ENCODE results near the gene TANC1.

TANC1 gene

GRCh38 chr2:159053161-159054031 is 85.0 kb downstream of the TANC1 start:
- in situ Hi-C loops (cut with MboI; ENCODE audit: low sequenced_read_pairs), result no loop called here

DNA sequence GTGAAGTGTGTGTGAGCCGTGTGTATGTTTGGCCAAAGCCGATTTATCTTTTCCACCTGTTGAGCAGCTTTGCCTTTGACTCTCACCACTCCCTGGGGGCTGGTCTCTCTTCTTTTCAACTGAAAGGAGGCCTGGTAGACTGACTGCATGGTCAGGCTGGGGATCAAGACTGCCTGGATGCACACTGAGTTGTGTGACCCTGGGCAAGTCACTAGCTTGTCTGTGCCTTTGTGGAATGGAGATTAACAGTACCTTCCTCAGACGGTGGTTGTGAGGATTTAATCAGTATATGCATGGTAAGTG is 85.5 kb downstream of the TANC1 start:
- in situ Hi-C loops (cut with MboI; ENCODE audit: low sequenced_read_pairs), result no loop called here

- in situ Hi-C loops (cut with MboI; ENCODE audit: low sequenced_read_pairs), result no loop called here
Measured at GRCh38 chr2:159054985-159055384, 86.5 kb downstream of the TANC1 start.

GRCh38 chr2:159060518-159060917 is 92.1 kb downstream of the TANC1 start:
- in situ Hi-C loops (cut with MboI; ENCODE audit: low sequenced_read_pairs), result no loop called here

- in situ Hi-C loops (cut with MboI; ENCODE audit: low sequenced_read_pairs), result no loop called here
Measured at GRCh38 chr2:159063677-159064076, 95.2 kb downstream of the TANC1 start.

DNA sequence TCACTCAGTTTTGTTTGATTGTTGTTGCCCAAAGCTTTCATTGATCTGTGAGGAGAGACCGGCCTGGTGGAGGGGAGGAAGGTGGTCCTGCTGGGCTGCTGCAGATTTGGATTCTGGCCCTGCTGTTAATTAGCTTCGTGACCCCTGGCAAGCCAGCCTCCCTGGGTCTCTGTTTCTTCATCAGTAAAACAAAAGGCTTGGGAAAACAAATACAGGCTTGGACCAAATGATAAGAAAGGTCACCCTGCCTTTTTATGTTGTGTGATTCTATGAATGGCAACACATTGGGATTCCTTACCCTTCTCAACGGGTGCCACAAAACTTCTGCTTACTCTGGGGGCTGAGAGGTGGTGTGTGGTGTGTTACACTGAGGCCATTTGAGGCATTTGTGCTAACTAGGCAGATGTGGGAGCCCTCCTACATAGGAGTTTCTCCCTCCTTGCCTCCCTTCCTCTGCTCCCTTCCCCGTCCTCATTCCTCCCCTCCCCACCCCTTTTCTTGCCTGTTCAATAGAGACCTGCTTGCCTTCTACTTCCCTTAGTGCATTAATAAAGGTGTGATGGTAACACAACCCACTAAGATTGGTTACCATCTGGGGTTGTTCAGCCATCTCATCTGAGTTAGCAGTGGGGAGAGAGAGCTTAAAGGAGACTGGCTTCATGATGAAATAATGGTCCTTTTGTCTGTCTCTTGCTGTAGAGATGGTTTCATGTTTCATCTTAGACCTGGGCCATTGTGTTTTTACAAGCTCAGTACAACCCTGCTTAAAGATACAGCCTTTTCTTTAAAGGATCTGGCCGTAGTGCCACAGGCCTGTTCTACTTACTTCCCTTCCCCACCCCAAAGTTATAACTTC is 96.2 kb downstream of the TANC1 start:
- in situ Hi-C loops (cut with MboI; ENCODE audit: low sequenced_read_pairs), result no loop called here

- in situ Hi-C loops (cut with MboI; ENCODE audit: low sequenced_read_pairs), result no loop called here
Measured at GRCh38 chr2:159065313-159065712, 96.9 kb downstream of the TANC1 start.

DNA sequence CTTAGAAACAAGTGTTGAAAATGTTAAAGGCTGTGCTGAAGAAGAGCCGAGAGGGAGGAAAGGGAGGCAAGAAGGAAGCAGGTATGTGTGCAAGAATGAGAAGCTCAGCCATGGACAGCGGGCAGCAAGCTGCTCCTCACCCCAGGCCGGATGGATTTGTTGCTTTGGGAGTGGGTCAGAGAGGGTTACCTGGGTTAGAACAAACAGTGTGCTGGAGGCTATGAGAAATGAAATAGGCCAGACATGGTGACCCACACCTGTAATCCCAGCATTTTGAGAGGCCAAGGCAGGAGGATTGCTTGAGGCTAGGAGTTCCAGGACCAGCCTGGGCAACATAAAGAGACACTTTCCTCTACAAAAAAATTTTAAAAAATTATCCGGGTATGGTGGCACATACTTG is 97.5 kb downstream of the TANC1 start:
- in situ Hi-C loops (cut with MboI; ENCODE audit: low sequenced_read_pairs), result no loop called here

- in situ Hi-C loops (cut with MboI; ENCODE audit: low sequenced_read_pairs), result no loop called here
Measured at GRCh38 chr2:159066541-159067156, 98.2 kb downstream of the TANC1 start.

- in situ Hi-C loops (cut with MboI; ENCODE audit: low sequenced_read_pairs), result no loop called here
Measured at GRCh38 chr2:159067971-159068370, 99.5 kb downstream of the TANC1 start.

DNA sequence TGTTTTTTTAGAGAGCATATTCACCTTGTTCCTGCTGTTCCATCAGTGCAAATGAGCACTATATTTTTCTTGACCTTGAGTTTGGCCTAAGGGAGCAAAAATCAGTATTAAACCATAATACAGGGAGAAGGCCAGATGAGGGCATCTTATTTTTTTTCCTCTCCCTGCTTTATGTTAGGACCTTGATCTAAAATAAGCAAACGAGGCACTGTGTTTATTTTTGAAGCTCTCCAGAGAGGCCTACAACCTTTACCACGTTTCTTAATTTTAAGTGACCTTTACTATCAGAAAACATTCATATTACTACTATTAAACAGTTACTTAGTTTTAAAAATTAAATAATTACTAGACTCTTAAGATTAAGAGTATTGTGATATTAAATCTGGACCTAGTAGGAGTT is 100.8 kb downstream of the TANC1 start:
- in situ Hi-C loops (cut with MboI; ENCODE audit: low sequenced_read_pairs), result no loop called here

DNA sequence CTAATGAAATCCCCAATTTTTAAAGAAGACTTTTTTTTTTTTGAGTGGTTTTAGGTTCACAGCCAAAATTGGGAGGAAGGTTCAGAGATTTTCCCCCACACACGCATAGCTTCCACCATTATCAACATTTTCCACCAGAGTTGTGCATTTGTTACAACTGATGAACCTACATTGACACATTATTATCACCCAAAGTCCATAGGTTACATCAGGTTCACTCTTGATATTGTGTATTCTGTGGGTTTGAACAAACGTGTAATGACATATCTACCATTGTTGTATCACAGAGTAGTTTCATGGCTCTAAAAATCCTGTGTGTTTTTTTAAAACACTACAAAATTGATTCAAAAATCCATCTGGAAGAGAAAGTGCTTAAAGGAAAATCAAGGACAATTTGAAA is 101.8 kb downstream of the TANC1 start:
- in situ Hi-C loops (cut with MboI; ENCODE audit: low sequenced_read_pairs), result no loop called here

DNA sequence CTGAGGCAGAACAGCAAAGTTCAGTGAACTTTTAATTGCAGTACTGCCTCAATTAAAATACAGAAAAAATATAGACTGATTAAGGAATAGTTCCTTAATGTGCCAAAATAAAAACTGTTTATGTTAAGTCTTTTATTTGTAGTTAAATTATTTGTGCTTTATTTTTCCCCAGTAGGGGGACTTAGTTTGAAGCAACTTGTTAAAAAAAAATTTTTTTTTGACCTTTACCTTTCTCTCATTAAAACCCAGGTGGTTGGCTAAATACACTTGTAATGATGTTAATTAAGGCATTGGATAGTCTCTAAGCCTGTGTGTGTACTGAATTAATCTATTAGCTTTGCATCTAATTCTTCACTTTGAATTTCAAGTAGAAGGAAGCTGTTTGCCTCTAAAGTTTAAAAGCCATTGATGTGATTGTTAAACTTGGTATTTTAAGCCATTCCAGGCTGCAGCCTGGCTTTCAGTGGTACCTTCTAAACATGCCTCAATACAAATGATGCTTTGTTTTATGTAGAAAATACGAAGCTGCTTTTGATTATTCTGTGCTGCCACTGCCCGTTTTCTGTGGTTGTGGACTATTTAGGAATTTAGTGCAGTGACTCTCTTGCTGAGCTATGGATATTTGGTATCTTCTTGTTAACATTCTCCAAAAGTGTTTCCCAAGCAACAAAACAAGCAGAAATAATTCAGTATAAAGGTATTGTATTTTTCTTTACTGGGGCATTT is 102.9 kb downstream of the TANC1 start:
- in situ Hi-C loops (cut with MboI; ENCODE audit: low sequenced_read_pairs), result no loop called here

DNA sequence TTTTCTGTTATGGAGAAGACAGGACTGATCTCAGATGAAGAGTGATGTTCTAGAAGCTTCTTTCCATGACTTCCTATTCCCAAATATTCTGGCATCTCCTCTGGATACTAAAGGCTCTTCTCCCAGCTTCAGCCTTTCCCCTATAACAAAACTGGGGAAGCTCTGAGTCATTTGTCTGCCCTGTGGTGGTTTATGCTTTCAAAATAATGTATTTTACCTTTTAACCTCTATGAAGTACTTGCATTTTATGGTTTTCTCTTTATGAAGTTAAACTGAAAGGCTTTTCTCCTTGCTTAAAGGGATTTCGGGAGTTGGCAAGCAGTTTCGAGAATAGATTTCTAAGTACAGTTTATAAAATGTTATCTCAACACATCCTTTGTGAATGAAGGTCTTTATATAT is 104.4 kb downstream of the TANC1 start:
- in situ Hi-C loops (cut with MboI; ENCODE audit: low sequenced_read_pairs), result no loop called here

DNA sequence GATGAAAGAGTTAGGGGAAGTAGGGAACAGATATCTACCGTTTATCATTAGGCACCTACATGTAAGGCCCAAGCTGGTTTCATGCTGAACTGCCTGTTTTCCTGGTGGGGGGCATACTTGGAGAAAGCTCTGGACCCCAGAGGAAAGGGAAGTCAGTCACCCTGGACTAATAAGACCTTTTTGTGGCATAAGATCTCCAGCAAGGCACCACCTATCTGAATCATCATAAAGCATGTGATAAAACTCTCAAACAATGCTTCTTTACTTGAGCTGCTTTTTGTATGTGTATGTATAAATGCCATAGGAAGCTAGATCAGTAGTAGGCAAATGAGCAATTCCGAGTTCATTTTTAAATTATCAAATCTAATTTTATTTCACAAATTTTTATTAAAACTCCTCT is 104.8 kb downstream of the TANC1 start:
- in situ Hi-C loops (cut with MboI; ENCODE audit: low sequenced_read_pairs), result no loop called here

DNA sequence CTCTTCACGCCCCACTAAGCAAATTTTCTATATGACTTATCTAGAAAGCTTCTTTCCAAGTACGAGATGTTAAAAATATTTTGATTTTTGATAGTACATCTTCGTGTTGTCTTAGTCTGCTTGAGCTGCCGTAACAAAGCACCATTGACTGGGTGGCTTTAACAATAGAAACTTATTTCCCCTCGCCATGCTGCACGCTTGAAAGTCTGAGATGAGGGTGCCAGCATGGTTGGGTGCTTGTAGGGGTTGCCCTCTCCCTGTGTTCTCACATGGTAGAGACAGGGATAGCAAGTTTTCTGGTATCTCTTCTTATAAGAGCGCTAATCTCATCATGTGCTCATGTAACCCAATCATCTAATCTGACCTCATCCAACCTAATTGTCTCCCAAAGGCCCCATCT is 106.2 kb downstream of the TANC1 start:
- in situ Hi-C loops (cut with MboI; ENCODE audit: low sequenced_read_pairs), result no loop called here

- in situ Hi-C loops (cut with MboI; ENCODE audit: low sequenced_read_pairs), result no loop called here
Measured at GRCh38 chr2:159075727-159076126, 107.3 kb downstream of the TANC1 start.

GRCh38 chr2:159076241-159076640 is 107.8 kb downstream of the TANC1 start:
- in situ Hi-C loops (cut with MboI; ENCODE audit: low sequenced_read_pairs), result no loop called here

GRCh38 chr2:159077869-159078268 is 109.4 kb downstream of the TANC1 start:
- in situ Hi-C loops (cut with MboI; ENCODE audit: low sequenced_read_pairs), result no loop called here

- in situ Hi-C loops (cut with MboI; ENCODE audit: low sequenced_read_pairs), result no loop called here
Measured at GRCh38 chr2:159078443-159078842, 110.0 kb downstream of the TANC1 start.

GRCh38 chr2:159080641-159081040 is 112.2 kb downstream of the TANC1 start:
- in situ Hi-C loops (cut with MboI; ENCODE audit: low sequenced_read_pairs), result no loop called here
